HepG2 (cell line): ENCODE results near the gene MTM1. TPM values are rescaled to one million over a fixed set of nuclear protein-coding genes. Genes with fewer than 3 reads are reported as not detected.
A peak's percentile ranks its signal among the peaks of the same experiment; 100 is the strongest.

ENCODE experiments used
- ADNP ChIP-seq: sonication (generic); formaldehyde crosslinking; IDR thresholded peaks from 2 replicates; pipeline ENCODE4 v1.4.0; 2020; ENCODE audit warnings: missing genetic modification reagents
- ARID5B ChIP-seq: IDR thresholded peaks from 2 replicates; pipeline ENCODE4 v1.4.0; 2020; ENCODE audit warnings: mild to moderate bottlenecking, missing genetic modification reagents
- HMGXB4 ChIP-seq, 2 experiments: sonication (generic) in 1 of 2; formaldehyde crosslinking in 1 of 2; IDR thresholded peaks; 2 replicates each; pipeline versions ENCODE4 v1.4.0 to v1.6.1; 2018 to 2020; ENCODE audit warnings: missing genetic modification reagents in 2 of 2, borderline replicate concordance in 1 of 2, low read depth in 1 of 2, mild to moderate bottlenecking in 1 of 2, missing biosample characterization in 1 of 2
- KDM5A ChIP-seq: fragments of 200-600 bp; sonication (generic); IDR thresholded peaks from 2 replicates; pipeline ENCODE4 v1.7.0; 2018; ENCODE audit warnings: antibody characterized with exemption, mild to moderate bottlenecking, low read length, borderline replicate concordance
- RAD51 ChIP-seq: fragments of 450-650 bp; IDR thresholded peaks from 2 replicates; pipeline ENCODE4 v1.6.1; 2016; ENCODE audit warnings: borderline replicate concordance
- RBFOX2 ChIP-seq: fragments of 200-400 bp; formaldehyde crosslinking; IDR thresholded peaks from 2 replicates; pipeline ENCODE4 v1.6.1; 2017; ENCODE audit warnings: low read depth, mild to moderate bottlenecking, low read length
- RFX3 ChIP-seq: IDR thresholded peaks from 2 replicates; pipeline ENCODE4 v1.6.1; 2016; ENCODE audit warnings: missing biosample characterization, missing genetic modification reagents
- ZBTB49 ChIP-seq: sonication (generic); formaldehyde crosslinking; IDR thresholded peaks from 2 replicates; pipeline ENCODE4 v1.4.0; 2020; ENCODE audit warnings: missing genetic modification reagents, borderline replicate concordance
- ZNF256 ChIP-seq: sonication (generic); formaldehyde crosslinking; conservative IDR thresholded peaks from 2 replicates; pipeline ENCODE4 v1.4.0; 2020; ENCODE audit warnings: missing genetic modification reagents
- ZNF639 ChIP-seq: conservative IDR thresholded peaks from 2 replicates; pipeline ENCODE4 v1.6.1; 2018; ENCODE audit warnings: missing genetic modification reagents
- ZNF790 ChIP-seq: sonication (generic); formaldehyde crosslinking; IDR thresholded peaks from 2 replicates; pipeline ENCODE4 v1.8.0; 2022; ENCODE audit warnings: missing genetic modification reagents, mild to moderate bottlenecking, borderline replicate concordance
- ZXDC ChIP-seq: sonication (generic); formaldehyde crosslinking; IDR thresholded peaks from 2 replicates; pipeline ENCODE4 v1.5.0; 2020; ENCODE audit warnings: mild to moderate bottlenecking, missing genetic modification reagents
- polyA plus RNA-seq, 8 experiments: library from polyadenylated mRNA; depleted of rRNA in 3 of 8; stranded (reverse) in 7 of 8; unstranded in 1 of 8; fragments of >200 nt; fragmentation: Illumina TruSeq in 4 of 8; extraction: Trizol in 4 of 8; gene quantifications; 2 replicates each; pipeline versions ENCODE4 v1.2.1 to v1.2.3, GENCODE V29; 2011 to 2016; ENCODE audit warnings: low read depth in 4 of 8, missing spikeins in 1 of 8, mixed read lengths in 1 of 8; ENCODE audit not compliant: insufficient read depth in 1 of 8
- total RNA-seq, 5 experiments: library from RNA; depleted of rRNA; stranded (reverse); fragments of >200 nt; fragmentation: Illumina TruSeq; extraction: Trizol; gene quantifications; 2 replicates each; pipeline ENCODE4 v1.2.3, GENCODE V29; 2016; ENCODE audit warnings: low read depth in 1 of 5
- TF ChIP-seq, protein P1 (sequence below): sonication (generic); formaldehyde crosslinking; IDR thresholded peaks from 2 replicates; pipeline ENCODE4 v1.4.0; 2020; ENCODE audit warnings: missing genetic modification reagents

MTM1 gene
- total and polyA plus RNA-seq, 2 of the 13 experiments (the other 11 are each of a cell fraction or from before 2014, with no cell fraction given) = 12.0 to 15.2 TPM

GRCh38 chrX:150547375-150548115, 20.9 kb upstream of the MTM1 start (continued):
- TF ChIP-seq HMGXB4 (CRISPR knock-in tag; IDR thresholded peaks at IDR 0.05; ENCODE audit: borderline replicate concordance in 1 of 2, low read depth in 1 of 2) (no peak), ADNP (CRISPR knock-in tag) (no peak), RAD51 (0 out of 2 replicates have a peak, but pooled peaks have one; percentile 25), ZNF639 (CRISPR knock-in tag) (no peak), RFX3 (no peak), ZNF790 (CRISPR knock-in tag) (no peak), ZXDC (peak; percentile 36; the same call in 1 of the 2 replicates), ARID5B (CRISPR knock-in tag) (no peak), ZBTB49 (CRISPR knock-in tag) (no peak), RBFOX2 (peak; percentile 76), KDM5A (no peak), ZNF256 (CRISPR knock-in tag) (no peak)
- TF ChIP-seq, protein P1, sequence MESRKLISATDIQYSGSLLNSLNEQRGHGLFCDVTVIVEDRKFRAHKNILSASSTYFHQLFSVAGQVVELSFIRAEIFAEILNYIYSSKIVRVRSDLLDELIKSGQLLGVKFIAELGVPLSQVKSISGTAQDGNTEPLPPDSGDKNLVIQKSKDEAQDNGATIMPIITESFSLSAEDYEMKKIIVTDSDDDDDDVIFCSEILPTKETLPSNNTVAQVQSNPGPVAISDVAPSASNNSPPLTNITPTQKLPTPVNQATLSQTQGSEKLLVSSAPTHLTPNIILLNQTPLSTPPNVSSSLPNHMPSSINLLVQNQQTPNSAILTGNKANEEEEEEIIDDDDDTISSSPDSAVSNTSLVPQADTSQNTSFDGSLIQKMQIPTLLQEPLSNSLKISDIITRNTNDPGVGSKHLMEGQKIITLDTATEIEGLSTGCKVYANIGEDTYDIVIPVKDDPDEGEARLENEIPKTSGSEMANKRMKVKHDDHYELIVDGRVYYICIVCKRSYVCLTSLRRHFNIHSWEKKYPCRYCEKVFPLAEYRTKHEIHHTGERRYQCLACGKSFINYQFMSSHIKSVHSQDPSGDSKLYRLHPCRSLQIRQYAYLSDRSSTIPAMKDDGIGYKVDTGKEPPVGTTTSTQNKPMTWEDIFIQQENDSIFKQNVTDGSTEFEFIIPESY (CRISPR knock-in tag) = no peak
